NCI-H82 (cell line): Measurements from ENCODE around the gene MDC1.
"Not testable (repeated sequence)": the region's sequence is repeated elsewhere in the genome, so short reads cannot be mapped to it uniquely, and the experiment has no call there.

Source experiments
- DNase-seq: peaks from one replicate; lab custom pipeline; 2025; lab: John Stamatoyannopoulos, UW

The MDC1 gene, protein sequence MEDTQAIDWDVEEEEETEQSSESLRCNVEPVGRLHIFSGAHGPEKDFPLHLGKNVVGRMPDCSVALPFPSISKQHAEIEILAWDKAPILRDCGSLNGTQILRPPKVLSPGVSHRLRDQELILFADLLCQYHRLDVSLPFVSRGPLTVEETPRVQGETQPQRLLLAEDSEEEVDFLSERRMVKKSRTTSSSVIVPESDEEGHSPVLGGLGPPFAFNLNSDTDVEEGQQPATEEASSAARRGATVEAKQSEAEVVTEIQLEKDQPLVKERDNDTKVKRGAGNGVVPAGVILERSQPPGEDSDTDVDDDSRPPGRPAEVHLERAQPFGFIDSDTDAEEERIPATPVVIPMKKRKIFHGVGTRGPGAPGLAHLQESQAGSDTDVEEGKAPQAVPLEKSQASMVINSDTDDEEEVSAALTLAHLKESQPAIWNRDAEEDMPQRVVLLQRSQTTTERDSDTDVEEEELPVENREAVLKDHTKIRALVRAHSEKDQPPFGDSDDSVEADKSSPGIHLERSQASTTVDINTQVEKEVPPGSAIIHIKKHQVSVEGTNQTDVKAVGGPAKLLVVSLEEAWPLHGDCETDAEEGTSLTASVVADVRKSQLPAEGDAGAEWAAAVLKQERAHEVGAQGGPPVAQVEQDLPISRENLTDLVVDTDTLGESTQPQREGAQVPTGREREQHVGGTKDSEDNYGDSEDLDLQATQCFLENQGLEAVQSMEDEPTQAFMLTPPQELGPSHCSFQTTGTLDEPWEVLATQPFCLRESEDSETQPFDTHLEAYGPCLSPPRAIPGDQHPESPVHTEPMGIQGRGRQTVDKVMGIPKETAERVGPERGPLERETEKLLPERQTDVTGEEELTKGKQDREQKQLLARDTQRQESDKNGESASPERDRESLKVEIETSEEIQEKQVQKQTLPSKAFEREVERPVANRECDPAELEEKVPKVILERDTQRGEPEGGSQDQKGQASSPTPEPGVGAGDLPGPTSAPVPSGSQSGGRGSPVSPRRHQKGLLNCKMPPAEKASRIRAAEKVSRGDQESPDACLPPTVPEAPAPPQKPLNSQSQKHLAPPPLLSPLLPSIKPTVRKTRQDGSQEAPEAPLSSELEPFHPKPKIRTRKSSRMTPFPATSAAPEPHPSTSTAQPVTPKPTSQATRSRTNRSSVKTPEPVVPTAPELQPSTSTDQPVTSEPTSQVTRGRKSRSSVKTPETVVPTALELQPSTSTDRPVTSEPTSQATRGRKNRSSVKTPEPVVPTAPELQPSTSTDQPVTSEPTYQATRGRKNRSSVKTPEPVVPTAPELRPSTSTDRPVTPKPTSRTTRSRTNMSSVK (N-terminal part only)

GRCh38 chr6:30717129-30717844 lies at the start of gene MDC1:
TSS of gene MDC1 (minus strand) at chr6:30717281. CDS start at chr6:30715175, 2,106 bp downstream.
- peak; percentile 100 for DNase-seq

- no peak for DNase-seq
Observed at GRCh38 chr6:30766461-30767157, 49.5 kb upstream of the MDC1 start.

DNA sequence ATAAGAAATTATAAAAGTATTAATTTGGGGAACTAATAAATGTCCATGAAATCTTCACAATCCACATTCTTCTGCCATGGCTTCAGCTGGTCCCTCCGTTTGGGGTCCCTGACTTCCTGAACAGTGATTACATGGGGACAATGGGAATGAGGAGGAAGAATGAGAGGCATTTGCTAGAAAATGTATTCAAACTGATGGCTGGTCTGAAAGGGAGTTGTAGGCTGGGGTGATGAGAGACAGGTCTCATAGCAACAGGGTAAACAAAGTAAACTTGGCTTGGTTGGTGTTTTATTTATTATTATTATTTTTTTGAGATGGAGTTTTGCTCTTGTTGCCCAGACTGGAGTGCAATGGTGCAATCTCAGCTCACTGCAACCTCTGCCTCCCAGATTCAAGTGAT lies 48.4 kb upstream of the MDC1 start:
- DNase-seq: peak; percentile 38

DNA sequence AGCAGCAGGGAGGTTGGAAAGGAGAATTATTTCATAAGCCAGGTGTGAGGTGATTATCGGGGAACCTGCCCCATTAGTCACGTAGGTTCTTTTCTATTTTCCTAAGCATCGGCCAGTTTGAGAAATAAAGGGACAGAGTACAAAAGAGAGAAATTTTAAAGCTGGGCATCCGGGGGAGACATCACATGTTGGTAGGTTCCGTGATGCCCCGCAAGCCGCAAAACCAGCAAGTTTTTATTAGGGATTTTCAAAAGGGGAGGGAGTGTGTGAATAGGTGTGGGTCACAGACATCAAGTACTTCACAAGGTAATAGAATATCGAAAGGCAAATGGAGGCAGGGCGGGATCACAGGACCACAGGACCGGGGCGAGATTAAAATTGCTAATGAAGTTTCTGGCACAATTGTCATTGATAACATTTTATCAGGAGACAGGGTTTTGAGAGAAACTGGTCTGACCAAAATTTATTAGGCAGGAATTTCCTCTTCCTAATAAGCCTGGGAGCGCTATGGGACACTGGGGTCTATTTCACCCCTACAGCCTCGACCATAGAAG lies 47.5 kb upstream of the MDC1 start:
- not testable (repeated sequence) for DNase-seq

- DNase-seq: peak; percentile 82
Observed at GRCh38 chr6:30763618-30764489, 46.8 kb upstream of the MDC1 start.

DNA sequence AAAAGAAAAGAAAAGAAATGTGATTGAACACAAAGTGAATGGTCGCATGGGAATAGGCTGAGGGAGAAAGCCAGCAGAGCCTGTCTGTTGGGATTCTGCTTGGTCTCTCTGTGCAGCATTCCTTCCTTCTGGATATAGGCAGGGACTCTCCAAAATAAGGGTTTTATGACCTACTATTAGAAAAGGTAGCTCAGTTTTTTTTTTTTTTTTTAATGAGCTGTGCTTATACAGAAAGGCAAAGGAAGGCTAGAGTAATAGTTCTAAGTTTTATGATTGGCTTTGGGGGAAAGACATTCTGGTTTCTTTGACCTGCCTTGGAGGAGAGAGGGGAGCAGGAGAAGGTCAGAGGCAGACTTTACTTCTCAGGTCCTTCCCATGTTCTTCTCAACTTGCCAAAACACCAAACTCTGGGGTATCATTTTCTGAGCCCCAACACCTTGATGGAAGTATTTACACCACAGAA lies 46.1 kb upstream of the MDC1 start:
- no peak for DNase-seq

GRCh38 chr6:30761791-30762429 lies 44.8 kb upstream of the MDC1 start:
- no peak for DNase-seq

DNA sequence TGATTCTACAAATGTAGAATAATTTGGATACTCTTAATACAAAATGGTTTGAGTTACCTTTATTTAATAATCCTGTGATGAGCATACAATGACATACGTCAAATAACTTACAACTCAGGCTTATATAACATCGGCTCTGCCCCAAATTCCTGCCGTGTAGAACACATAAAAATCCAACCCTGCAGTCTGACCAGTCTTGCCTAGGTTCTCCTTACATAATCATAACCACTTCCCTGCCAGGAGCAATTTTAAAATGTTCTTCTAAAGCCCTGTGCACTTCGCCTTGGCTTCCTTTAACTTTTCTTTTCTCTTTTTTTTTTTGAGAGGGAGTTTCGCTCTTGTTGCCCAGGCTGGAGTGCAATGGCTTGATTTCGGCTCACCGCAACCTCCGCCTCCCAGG lies 43.5 kb upstream of the MDC1 start:
- DNase-seq: no peak

- no peak for DNase-seq
Observed at GRCh38 chr6:30759575-30760239, 42.6 kb upstream of the MDC1 start.

GRCh38 chr6:30757261-30757904 lies 40.3 kb upstream of the MDC1 start:
- DNase-seq: no peak

GRCh38 chr6:30756405-30757003 lies 39.4 kb upstream of the MDC1 start:
- DNase-seq: not testable (repeated sequence)

GRCh38 chr6:30754631-30755030 lies 37.5 kb upstream of the MDC1 start:
- no peak for DNase-seq

GRCh38 chr6:30752157-30752927 lies 35.3 kb upstream of the MDC1 start:
- no peak for DNase-seq

DNA sequence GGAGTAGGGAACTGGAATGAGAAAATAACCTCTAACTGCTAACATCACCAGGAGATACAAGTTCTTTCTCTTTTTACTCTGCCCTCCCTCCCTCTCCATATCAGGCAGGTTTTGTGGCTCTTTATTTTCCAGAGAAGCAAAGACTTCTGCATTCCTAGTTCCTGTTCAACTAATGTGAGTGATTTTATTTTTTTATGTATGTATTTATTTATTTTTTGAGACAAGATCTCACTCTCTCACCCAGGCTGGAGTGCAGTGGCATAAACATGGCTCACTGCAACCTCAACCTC lies 33.2 kb upstream of the MDC1 start:
- no peak for DNase-seq

GRCh38 chr6:30749554-30750378 lies 32.7 kb upstream of the MDC1 start:
- DNase-seq: no peak
